Stimulated activated CD4-positive, alpha-beta T cell treated with anti-CD3 and anti-CD28 coated beads, Interleukin-4, amount 100 ng/mL, for 1 hour (primary cell): ENCODE measurements around the gene LGALSL.

Experiments
- DNase-seq: peaks from one replicate; pipeline ENCODE4 v3.0.0-alpha.2; 2020

Gene LGALSL

DNA sequence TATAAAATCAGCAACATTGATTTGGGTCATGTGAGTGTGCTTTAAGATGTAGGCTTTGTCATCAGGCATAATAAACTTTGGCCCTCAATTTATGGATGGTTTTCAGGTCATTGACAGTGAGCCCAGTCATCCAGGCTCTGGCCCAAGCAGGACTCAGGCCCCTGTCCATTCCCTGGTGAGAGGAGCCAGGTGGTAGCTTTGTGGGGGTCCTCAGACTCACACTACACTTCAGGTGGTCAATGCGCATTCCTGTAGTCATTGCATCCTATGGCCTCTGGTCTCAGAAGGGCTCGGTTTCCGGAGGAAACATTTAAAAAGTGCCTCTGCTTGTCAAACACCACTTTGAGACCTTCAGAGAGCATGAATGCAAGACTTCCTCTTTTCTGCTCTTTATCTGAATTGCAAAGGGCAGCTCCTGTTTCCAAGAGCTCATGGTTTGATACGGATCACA lies 20.2 kb downstream of the LGALSL start:
- DNase-seq = no peak

GRCh38 chr2:64474636-64475035 lies 20.7 kb downstream of the LGALSL start:
- no peak for DNase-seq

DNA sequence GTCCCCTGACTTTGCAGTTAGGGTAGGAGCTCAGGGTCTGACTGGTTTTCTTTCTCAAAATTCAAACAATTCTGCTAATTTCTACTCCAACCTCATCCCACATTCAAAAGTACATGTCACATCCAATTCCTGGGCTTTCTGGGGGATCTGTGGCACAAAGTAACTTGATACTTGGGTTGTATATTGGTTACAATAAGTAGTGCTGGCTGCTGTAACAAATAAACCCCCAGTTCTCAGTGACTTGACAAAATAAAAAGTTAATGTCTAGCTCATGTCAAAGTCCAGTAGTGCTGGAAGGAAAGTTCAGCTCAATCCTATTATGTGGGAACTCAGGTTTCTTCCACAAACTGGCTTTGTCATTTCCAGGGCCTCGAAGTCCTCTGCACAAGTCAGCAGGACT lies 23.1 kb downstream of the LGALSL start:
- no peak for DNase-seq

GRCh38 chr2:64477979-64478378 lies 24.0 kb downstream of the LGALSL start:
- DNase-seq = no peak

- DNase-seq = no peak
Observed at GRCh38 chr2:64478502-64479230, 24.7 kb downstream of the LGALSL start.

DNA sequence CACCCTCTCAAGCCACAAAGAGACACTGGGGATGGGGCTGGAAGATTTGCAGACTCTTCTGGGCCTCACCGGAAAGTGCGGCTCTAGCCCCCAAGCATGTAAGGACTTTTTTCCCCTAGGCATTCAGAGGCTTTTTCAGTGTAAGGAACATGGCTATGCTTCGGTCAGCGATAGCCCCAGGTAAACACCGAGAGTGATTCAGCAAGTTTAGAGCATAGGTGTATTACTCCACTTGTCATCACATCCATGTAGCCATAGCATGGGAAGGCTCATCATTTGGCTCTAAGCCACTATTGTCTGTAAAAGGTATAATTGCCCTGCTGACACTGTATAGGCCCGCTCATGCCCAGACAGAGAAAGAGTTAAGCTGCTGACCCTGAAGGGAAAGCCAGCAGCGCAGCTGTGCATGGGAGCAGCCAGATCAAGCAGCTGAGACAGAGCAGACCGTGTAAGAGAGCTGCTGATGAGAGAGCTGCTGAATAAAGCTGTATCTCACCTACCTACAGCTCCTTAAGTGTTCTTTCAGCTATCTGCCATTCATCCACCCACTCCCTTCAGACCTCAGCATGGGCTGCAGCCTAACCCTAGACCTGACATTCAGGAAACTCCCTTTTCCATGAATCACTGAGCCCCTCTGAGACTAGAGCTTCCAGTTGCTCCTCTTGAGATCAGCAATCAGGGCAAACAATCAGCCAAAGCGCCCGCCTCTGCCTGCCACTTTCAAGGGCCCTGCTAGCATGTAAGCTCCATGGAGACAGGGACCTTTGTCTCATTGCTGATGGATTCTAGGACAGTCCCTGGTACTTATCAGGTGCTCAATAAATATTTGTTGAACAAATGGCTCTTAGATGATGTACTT lies 25.5 kb downstream of the LGALSL start:
- DNase-seq = no peak

DNA sequence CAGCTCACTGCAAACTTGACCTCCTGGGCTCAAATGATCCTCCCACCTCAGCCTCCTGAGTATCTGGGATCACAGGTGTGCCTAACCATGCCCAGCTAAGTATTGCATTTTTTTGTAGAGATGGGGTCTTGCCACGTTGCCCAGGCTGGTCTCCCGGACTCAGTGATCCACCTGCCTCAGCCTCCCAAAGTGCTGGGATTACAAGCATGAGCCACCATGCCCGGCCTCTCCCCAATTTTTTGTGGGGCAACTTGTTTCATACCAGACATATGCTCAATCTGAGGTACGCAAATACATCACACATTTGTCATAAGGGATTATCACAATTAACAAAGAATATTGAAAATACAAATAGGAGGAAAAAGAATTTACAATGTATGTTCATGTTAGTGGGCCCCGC lies 27.7 kb downstream of the LGALSL start:
- no peak for DNase-seq

DNA sequence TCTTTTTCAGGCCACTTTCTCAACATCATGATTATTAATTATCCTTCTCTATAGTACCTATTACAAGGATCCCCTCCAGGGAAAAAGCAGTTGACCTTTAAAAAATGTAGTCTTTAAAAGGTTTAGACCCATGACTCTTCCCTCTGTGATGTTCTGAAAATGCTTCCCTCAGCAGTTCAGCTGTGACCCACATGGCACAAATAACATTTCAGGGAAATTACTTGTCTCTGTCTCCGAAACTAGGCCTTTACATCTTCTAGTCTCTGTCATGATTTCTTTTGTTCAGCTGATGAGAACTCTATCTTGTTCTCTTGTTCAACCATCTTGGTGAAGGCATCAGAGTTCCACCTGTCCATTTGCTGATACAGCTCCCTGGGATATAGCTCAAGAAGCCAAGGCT lies 28.3 kb downstream of the LGALSL start:
- DNase-seq = no peak

- DNase-seq = no peak
Observed at GRCh38 chr2:64482765-64483504, 29.0 kb downstream of the LGALSL start.

DNA sequence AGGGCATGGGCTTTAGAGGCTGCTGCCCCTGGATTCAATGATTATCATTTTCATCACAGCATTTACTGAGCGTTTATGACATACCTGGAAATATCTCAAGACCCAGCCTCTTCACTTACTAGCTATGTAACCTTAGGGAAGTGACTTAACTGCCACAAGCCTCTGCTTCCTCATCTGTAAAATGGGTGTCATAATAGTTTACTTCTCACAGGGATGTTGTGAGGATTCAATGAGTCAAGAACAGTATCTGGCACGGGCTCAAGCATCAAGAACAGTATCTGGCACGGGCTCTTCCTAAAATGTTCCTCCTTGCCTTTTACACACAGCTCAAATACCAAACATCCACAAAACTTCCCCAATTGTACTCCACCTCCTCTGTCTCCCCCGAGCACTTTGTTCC lies 31.4 kb downstream of the LGALSL start:
- no peak for DNase-seq

DNA sequence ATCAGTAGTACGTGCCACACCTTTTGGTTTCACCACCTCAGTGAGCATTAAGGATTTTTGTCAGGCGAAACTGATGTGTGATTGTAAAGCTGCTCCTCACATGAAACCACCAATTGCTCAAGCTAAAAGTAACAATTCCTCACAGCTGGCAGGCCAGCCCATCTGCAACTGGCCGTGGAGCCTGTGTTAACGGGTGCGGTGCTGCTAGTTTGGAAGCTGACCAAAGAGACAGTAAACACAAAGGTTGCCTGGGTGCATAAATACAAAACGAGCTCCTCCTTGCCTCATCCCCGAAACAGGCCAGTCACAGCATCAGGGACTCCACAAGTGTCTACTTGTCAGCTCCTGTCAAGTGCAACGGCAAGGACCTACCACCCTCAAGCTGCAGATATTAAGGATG lies 32.0 kb downstream of the LGALSL start:
- no peak for DNase-seq

GRCh38 chr2:64487256-64488049 lies 33.5 kb downstream of the LGALSL start:
- DNase-seq = no peak

DNA sequence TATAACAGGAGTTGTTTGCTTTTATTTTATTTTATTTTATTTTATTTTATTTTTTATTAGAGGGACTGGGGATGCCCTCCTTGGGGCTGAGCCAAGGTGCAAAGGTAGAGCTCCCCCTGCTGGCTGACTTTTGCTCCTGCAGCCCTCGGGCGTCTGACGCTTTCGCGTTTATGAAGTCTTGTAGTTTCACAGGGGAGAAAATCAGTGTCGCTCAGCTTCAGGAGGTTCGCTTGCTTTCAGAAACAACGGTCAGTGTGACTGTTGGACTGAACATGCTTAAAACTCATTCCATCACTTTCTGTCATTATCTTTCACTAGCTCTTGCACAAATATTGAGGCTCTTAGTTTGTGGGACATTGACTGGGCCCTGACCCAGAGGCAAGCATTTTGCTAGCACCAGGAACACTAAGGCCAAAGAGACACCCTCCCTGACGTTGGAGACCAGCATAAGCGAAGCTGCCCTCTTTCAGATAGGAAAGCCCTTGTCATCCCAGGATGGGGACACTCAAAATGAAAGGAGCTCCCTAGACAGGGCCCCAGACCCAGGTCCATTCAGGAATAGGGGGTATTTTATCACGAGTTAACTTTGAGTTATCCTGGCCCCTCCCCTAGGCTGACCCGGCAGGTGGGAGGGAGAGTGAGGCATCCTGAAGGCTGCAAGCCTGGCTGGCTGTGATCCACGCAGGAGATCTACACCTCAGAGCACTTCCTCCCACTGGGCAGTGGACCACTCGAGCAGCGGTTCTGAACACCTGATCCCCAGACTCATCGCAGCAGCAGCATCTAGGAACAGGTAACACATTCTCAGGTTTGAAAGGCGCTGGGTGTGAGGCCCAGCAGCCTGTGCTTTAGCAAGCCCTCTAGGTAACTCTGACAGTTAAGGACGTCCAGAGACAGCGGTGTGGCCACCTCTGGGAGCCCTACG lies 34.4 kb downstream of the LGALSL start:
- peak; percentile 82 for DNase-seq

DNA sequence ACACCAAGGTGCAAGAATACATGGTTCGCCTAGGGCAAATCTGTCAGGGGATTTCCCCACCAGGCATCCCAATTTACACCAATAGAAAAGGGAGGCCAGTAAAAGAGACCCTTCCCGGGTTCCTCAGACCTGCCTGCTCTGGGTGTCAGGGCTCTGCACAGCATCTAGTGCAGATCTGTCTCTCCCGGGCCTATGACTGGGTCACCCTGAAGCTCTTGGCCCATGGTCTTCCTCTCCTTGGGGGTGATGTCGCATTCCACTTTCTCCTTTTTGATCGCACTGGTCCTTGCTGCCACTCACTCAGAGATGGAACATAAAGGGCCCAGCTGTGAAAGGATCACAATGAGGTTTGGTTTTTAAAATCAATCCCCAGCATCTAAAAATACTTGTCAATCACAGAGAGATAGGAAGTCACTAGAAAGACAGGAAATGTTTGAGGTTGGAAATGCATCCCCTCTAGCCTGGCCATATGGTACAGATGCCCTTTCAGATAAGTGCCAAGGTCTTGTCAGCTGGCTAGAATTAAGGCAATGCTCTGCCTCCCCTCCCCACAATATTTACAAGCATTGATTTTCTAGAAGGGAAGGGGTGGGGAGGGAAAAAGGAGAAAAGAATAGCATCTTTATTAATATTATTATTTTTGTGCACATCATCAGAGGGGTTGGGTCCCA lies 35.3 kb downstream of the LGALSL start:
- no peak for DNase-seq

DNA sequence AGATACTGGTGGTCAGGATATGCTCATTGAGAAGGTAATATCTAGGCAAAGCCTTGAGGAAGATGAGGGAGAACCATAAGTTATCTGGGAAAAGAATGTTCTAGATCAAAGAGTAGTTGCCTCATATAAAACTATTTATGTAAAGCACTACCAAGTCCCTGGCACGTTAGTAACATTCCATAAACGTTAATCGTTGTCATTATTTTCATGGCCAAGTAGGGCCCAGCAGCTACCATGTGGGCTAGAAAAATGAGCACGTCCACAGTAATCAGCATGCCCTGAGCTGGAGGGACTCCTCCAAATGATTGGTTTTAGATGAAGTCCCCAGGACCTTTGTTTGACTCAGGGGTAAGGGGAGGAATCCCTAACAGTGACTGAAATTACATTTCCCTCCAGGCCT lies 37.5 kb downstream of the LGALSL start:
- no peak for DNase-seq

- DNase-seq = no peak
Observed at GRCh38 chr2:64492272-64492671, 38.3 kb downstream of the LGALSL start.

- no peak for DNase-seq
Observed at GRCh38 chr2:64492821-64493220, 38.9 kb downstream of the LGALSL start.

- no peak for DNase-seq
Observed at GRCh38 chr2:64493788-64494187, 39.8 kb downstream of the LGALSL start.

DNA sequence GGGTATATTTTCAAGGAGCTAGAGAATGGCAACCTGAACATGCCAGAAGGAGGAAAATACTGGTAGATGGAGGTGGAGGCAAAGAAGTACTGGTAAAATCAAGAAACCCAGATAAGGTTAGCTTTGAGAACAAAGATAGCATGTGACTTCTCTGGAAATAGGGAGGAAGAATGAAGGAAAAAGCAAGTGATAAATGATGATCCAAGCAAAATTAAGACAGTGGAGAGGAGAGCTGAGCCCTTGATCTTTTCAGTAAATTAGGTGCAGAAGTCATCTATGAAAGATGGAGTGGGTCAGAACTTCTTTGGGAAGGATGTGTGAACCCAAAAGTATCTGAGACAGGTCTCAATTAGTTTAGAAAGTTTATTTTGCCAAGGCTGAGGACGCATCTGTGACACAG lies 44.5 kb downstream of the LGALSL start:
- no peak for DNase-seq

DNA sequence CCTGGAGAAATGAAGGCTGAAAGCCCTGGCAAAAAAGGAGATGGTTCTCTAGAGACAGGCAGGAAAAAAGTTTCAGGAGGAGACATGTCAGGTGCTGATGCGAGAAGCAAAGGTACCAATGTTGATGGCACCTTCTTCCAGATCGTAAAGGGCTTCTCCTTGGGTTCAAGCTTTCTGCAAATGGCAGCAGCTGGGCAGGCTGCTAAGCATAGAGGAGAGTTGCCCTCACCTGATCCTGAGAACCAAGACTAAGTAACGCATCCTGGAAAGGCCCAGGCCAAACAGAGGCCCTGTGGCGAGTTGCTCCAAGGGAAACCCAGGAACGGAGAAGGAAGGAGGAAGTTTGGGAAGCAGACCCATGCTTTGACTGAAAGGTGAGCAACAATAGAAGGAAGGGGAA lies 46.6 kb downstream of the LGALSL start:
- no peak for DNase-seq

DNA sequence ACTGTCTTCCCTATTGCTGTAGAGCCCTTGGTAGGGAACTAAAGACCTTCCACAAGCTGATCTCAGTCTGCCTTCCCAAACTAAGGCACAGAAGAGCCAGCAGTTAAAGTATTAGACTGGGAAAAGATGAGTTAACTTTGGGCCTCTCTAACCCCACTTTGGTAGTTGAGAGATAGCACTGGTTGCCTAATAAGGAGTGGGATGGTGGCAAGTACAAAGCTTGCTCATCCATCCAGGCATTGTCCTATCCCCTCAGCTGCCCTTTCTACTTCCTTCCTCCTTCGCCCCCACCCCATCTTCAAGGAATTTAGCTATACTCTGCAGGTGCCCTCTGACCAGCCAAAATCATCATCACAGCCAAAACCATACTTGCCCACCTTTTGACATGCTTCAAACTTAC lies 48.0 kb downstream of the LGALSL start:
- DNase-seq = no peak
